DMS 273 (cell line): Measurements from ENCODE around the gene FBXW9.
A peak's percentile ranks its signal among the peaks of the same experiment; 100 is the strongest.
"Not testable (repeated sequence)": the region's sequence is repeated elsewhere in the genome, so short reads cannot be mapped to it uniquely, and the experiment has no call there.

Source experiments
- DNase-seq: peaks from one replicate; lab custom pipeline; 2025; ENCODE audit not compliant: unreplicated experiment; lab: John Stamatoyannopoulos, UW

Gene FBXW9

DNA sequence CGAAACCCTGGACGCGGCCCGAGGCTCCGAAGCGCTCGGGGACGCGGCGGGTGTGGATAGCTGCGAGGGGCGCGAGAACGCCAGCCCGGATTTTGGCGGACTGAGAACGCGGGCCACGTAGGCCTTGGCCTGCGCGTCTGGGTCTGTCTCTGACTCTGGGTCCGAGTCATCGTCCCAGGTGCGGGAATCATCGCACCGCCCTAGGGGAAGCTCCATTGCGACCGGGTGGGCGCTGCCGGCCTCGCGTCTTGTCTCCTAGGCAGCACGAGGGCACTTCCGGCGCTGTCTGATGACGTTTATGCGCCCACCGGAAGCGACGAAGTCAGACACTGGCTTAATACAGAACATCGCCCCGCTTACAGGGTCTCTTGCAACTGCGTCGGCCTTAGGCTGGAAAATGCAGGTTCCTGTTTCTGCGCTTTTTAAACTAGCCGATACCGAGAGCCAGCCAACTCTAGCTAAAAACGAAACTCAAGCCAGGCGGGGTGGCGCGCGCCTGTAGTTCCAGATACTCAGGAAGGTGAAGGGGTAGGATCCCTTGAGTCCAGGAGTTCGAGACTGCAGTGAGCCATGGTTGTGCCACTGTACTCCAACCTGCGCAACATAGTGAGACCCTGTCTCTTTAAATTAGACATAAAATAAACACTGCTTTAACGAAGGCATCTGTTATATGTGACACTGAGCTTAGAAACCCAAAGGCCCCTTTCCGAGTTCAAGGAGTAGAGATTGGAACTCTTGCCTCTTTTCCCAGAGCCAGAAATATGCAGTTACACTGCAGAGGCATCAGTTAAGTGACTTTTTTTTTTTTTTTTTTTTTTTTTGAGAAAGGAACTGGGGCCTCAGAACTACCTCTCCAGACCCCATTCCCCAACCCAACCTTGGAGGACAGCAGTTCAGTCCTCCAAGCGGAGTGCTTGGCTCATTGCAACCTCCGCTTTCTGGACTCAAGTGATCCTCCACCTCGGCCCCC is at the start of gene FBXW9:
Gene FBXW9 (minus strand): TSS at position 266 of the 970 bp plus-strand sequence. CDS start 50 bp downstream, at position 216.
- DNase-seq, result peak; percentile 98

DNA sequence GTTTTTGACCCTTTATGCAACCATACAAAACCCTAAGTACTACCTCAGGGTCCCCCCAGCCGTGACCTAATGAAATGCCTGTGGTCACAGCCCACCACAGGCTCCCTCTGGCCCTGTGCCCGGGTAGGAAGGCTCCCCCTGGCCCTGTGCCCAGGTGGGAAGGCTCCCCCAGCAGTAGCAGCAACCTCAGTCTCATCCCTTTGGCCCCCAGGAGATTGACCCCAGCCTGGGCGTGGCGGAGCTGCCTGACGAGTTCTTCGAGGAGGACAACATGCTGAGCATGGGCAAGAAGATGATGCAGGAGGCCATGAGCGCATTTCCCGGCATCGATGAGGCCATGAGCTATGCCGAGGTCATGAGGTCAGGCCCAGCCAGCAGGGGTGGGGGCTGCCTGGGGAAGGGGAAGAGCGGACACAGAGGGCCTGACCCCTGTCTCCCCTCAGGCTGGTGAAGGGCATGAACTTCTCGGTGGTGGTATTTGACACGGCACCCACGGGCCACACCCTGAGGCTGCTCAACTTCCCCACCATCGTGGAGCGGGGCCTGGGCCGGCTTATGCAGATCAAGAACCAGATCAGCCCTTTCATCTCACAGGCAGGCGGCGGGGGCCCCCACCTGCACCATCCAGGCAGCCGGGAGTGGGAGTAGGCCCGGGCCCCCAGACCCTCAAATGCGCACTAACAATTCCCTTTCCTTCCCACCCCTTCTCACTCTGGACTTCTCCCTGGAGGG is 48.9 kb upstream of the FBXW9 start:
- no peak for DNase-seq

DNA sequence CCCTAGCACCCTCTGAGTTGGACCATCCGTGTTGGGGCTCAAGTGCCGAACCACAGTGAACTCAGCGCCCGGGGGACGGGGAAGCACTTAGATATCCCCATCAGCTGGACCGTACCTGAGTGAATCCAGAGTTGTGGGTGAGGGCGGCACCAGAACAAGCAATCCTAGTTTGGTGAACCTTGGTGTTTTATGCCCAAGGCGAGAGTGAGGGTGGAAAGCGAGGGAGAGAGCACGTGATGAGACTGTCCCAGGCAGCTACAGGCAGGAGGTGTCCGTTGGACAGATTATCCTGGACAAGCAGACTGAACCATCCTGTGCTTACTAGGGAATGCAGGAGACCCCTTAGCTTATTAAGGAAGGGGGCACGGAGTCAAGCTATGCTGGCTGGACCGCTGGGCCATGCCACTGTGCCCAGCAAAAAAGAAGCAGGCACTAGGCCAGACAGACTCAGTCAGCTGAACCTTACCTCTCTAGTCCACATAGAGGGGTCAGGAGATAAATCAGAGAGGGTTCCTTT is 41.5 kb upstream of the FBXW9 start:
- no peak for DNase-seq

DNA sequence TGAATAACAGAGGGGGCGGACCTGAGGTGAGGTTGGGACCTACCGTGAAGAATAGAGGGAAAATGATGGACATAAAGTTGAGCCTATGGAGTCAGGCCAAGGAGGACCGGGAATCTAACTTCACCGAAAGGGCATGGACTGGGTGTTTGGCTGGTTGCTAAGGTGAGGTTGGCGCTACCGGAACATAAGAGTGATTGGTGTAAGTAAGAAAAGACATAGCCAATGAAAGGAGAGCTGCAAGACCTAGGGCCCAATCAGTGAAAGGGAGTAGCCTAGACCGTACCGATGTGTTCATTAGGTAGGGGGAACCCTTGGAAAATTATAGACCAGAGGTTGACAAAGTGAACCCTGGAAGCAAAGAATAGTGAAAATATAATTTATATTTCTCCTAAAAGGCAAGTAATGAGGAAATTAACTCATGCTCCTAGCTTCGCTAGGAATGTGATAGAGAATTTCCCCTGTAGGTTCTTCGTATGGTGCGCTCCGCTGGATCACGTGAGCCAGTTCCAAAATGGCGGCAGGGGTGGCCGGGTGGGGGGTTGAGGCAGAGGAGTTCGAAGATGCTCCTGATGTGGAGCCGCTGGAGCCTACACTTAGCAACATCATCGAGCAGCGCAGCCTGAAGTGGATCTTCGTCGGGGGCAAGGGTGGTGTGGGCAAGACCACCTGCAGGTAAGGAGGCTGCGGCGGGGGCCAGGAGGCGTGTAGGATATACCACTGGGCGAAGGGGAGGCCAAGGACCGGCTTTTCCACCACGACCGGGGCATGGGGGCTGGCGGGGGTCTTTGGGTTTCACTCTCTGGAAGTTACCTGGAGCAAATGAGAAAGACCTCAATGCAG is 40.8 kb upstream of the FBXW9 start, which contains the start of gene GET3:
Gene GET3 (plus strand): TSS at position 503 of the 840 bp plus-strand sequence. CDS start 9 bp downstream, at position 512.
- DNase-seq, result peak; percentile 100

DNA sequence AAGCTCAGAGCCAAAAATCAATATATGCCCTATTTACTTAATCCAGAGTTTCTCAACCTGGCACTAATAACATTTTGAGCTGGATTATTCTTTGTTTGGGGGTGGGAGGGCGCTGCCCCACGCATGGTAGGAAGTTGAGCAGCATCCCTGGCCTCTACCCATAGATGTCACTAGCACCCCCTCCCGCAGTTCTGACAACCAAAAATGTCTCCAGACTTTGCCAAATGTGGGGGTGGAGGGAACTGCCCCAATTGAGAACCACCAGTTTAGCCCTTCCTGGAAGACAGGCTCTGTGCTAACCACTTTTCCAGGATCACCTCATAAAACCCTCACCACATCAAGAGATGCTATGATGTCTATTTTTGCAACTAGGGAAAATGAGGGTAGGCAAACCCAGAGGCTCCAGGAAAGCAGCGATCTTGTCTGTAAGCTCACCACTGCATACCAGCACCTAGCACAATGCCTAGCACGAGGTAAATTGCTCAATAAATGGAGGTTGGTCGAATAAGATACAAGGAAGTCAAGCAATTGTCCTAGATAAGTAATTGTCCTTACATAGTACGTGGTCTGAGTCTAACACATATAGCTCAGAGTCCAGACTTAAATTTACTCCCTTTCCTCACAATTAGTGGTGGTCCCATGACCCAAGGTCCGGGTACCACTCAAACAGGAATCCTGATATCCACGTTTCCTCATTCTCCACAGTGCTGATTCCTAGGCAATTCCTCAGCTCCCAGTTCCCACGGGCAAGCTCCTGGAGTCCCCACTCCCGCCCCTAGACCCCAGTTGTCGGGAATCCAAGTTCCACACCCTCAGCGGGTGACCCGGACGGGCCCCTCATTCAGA is 37.2 kb upstream of the FBXW9 start:
- DNase-seq, result peak; percentile 86

DNA sequence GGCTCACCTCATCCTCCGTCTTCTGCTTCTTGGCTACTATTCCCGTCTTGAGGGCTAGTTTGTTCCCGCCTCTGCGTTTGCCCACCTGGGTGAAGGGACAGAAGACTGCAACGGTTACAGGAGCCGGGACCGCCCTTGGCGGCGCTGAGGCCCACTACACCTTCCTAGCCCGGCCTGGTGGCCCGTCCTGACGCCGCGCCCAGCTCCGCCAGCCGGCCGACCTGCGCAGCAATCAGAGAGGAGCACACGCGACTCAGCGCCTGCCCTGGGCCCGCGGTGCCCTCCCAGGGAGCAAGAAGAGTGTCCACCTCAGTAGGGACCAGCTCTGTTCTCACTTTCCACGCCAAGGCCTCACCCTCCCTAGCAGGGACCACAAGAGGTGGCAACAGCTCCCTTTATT is 34.9 kb upstream of the FBXW9 start:
- DNase-seq, result no peak

DNA sequence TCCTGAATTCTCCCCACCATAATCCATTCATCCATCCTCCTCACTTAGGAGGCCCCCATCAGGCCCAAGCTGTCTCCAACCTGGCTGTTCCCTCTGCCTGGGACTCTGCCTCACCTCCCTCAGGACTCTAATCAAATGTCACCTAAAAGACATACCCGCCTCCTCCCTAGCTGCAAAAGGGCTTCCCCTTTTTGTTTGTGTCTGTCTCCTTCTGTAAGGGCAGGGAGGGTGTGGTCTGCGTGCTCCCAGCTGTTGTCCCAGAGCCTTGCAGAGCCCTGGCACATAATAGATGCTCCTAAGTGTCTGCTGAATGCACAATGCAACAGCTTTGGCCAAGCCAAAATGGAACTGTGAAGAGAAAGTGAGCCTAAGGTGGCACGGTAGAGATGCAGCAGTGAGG is 33.6 kb upstream of the FBXW9 start:
- DNase-seq, result no peak

DNA sequence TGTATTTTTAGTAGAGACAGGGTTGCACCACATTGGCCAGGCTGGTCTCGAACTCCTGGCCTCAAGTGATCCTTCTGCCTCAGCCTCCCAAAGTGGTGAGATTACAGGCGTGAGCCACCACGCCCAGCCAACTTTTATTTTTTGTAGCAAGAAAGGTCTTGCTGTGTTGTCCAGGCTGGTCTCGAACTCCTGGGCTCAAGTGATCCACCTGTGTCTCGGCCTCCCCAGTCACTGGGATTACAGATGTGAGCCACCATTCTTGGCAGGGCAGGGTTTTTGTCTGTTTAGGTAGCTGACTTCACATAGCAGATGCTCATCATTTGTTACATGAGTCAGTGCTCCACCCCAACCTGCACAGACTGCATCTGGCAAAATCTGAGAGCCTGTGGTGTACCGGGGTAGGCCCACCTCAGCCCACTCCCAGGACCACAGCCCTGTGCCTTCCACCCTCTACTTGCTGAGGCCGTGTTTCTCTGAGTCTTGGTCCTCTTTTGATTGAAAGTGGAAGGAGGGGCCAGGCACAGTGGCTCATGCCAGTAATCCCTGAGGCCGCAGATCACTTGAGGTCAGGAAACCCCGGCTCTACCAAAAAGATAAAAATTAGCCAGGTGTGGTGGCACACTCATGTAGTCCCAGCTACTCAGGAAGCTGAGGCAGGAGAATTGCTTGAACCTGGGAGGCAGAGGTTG is 31.5 kb upstream of the FBXW9 start:
- DNase-seq, result no peak

DNA sequence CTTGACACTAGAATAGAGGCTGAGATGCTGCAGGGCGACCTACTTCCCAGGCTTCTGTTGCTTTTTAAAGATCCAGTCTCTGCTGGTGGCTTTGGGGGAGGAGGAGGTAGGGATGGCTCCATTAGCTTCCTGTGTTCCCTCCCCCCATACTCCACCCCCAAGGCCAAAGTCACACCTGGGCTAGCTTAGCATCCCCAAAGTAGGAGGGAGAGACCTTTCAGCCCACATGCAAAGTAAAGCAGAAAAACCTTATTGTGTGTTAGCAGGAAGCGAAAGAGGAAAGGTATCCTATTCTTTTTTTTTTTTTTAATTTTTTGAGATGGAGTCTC is 30.5 kb upstream of the FBXW9 start:
- no peak for DNase-seq

DNA sequence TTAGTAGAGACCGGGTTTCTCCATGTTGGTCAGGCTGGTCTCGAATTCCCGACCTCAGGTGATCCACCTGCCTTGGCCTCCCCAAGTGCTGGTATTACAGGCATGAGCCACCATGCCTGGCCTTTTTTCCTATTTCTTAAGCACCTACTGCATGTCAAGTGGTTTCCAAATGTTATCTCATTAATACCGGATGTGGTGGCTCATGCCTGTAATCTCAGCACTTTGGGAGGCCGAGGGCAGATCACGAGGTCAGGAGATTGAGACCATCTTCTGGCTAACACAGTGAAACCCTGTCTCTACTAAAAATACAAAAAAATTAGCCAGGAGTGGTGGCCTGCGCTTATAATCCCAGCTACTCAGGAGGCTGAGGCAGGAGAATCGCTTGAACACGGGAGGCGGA is 29.2 kb upstream of the FBXW9 start:
- DNase-seq, result not testable (repeated sequence)

DNA sequence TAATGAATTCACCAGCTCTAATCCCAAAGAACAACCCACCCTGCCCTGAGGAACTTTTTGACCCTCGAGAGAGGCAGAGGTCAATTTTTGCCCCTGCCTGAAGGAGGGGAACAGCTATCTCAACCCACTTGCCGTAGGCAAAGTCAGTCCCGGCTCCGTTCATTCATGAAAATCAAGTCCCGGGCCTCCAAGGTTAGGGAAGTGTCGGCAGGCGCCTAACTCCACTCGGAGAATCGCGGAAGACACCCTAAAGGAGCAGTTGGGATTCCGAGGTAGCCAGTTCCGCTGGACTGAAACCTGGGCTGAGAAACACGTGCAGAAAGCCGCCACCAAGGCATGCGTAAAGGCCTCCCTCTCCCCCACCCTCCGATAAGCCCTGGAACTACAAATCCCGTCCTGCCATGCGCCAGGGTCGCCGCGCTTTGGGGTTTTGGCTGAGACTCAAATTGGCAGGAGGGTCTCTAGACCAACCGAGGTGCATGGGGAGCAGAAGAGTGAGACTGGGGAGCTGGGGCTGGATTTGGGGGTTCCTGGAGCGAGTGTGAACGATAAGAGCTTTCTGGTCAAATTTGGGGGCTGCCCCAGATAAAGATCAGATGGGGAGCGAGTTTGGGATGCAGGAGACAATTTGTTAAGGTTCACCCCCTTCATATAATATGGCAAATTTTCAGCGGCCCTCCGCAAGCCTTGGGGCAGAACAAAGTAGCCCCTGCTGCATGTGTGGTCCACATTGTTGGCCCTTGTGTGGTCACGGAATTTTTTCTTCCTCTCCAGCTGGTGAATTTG is 27.4 kb upstream of the FBXW9 start, which contains the start of gene TNPO2:
Gene TNPO2 (minus strand): TSS at position 292 of the 786 bp plus-strand sequence. CDS start 2,955 bp downstream, outside the sequence.
- DNase-seq, result peak; percentile 92

DNA sequence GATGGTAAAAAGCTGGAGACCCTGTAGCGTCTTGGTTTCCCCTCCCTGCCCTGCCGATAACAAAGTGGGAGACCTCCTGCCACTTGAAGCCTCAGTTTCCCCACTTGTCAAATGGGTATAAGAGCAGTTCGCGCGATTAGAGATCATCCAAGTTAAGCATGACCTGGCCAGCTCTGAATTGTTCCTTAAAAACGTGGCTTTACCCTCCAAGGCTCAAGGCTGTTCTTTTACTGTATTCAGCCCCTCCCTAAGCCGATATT is 26.9 kb upstream of the FBXW9 start:
- peak; percentile 68 for DNase-seq

DNA sequence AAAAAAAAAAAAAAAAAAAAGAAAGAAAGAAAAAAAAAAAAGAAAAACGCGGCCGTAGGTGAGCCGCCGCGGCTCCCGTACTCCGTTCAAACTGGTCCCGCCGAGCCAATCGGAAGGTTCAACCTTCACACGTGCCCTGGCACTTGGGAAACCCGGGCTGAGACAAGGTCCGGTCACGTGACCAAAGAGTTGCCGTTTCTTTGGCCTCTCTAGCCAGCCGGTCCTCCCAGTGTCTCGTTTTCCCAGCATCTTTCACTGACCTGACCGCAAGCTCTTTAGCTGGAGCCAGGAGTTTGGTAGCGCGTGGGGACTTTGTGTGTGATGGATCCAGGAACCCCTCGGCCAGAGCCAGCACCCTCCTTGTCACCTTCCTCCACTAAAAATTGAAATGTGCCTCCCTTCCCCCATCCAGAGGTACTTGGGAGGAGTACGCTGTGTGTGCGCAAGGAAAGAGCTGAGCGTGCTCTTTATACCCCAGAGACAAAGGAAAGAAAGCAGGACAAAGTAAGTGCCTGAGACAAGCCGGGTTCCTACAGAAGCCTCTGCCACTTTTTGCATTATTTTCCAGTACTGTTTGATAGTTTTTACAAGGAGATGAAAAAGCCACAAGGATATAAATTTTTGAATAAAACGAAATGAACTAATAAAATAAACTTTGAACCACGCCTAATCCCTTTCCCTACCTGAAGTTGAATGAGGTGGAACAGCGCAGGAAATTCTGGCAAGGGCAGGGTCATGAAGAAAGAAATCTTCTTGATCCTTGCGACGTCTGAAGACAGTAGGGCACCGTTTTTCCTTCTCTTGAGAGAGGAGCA is 26.3 kb upstream of the FBXW9 start:
- peak; percentile 100 for DNase-seq

DNA sequence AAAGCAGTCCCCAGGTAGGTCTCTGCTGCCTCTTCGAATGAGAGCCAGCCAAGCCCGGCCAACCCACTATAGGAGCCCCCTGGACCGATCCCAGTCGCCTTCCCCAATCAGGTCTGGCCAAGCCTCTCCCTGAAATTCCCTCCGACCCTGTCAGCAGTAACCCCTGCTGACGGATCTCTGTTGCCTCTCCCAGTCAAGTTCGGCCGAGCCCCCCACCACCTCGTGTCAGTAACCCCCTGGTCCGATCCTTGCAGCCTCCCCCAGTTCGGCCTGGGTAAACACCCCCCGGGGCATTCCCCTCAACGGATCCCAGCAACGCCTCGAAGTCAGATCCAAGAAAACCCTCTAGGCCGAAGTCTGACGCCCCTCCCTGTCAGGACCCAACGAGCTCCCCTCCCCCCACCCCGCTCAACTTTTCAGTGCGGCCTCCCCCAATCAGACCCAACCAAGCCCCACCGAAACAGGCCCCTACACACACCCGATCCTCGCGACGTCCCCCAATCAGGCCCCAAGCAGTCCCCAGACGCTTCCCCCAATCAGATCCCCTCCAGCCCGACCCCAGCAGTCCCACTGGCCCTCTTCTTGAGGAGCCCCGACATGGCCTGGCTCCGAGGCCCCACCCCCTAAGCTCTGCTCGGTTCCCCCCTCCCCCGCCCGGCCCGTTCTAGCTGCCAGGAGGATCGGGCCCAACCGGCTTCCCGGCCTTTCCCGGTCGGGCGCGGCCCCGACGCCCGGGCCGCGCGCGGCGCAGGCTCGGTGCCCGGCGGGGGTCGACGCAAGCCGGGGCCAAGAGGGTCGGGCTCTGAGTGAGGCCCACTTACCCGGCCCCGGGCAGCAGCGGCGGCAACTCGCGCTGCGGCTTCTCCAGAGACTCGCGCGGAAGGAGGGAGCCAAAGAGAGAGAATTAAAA is 25.5 kb upstream of the FBXW9 start:
- DNase-seq, result peak; percentile 77

DNA sequence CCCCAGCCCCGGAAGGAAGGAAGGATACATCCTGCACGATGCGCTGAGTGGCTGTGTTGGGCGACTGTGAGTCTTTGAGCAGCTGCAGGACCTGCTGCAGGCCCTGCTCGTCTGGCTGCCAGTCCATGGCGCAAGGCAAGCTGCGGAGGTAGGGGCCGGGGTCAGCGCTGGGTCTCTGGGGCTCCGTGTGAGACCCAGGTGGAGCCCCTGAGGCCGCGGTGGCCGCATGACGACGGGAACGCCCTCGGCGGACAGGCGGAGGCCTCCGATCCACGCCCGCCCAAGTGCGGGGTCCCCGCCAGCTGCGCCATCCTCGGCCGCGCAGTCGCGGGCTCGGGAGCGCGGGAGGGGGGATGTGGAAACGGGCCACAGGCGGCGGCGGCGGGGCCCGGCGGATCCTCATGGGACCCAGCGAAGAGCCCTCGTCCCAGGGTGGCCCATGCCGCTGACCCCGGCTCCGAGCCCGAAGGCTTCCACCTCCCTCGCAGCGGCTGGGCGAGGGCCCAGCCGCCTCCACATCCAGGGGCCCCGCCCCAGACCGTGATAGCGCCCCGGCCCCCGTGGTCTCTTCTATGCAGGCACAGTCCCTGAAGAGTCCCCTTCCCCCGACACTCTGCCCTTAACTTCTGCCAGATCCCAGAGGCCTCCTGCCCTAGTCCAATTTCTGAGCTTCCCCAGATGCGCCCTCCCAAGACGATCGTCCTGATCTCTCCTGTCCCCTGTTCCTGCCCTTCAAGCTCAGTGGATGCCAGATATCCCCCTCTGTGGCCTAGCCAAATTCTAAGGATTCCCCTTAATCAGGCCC is 24.6 kb upstream of the FBXW9 start:
- DNase-seq, result peak; percentile 46

DNA sequence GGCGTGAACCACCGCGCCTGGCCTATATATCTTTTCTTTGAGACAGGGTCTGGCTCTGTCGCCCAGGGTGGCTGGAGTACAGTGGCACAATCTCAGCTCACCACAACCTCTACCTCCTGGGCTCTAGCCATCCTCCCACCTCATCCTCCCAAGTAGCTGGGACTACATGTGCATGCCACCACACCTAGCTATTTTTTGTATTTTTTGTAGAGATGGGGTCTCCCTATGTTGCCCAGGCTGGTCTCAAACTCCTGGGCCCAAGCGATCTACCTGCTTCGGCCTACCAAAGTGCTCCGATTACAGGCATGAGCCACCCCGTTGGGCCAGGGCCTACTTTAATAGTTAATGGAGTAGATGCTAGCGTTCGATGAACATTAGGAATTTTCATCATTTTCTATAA is 23.9 kb upstream of the FBXW9 start:
- no peak for DNase-seq
